ENCODE results near the gene PSMD5.

Gene PSMD5

GRCh38 chr9:120820095-120820494 lies 22.6 kb downstream of the PSMD5 start:
- TF ChIP-seq FOXP2 (optimal IDR thresholded peaks at IDR 0.05; ENCODE audit: borderline replicate concordance, extremely low read depth, extremely low read length, insufficient read depth) = no peak
- no peak for TF ChIP-seq POLR2AphosphoS5 (IDR thresholded peaks at IDR 0.05; ENCODE audit: low read depth, low read length)
- TF ChIP-seq SIN3A (IDR thresholded peaks at IDR 0.05; ENCODE audit: borderline replicate concordance, insufficient read depth, low read length) = no peak
- TF ChIP-seq REST (IDR thresholded peaks at IDR 0.05; ENCODE audit: insufficient read depth in 1 of 2, low read depth in 2 of 2, low read length in 2 of 2) = no peak
- TF ChIP-seq TAF1 (IDR thresholded peaks at IDR 0.05; ENCODE audit: borderline replicate concordance, insufficient read depth, low read length) = no peak

- TF ChIP-seq POLR2AphosphoS5 (IDR thresholded peaks at IDR 0.05; ENCODE audit: low read depth, low read length) (no peak), REST (IDR thresholded peaks at IDR 0.05; ENCODE audit: insufficient read depth in 1 of 2, low read depth in 2 of 2, low read length in 2 of 2) (no peak), FOXP2 (optimal IDR thresholded peaks at IDR 0.05; ENCODE audit: borderline replicate concordance, extremely low read depth, extremely low read length, insufficient read depth) (no peak), TAF1 (IDR thresholded peaks at IDR 0.05; ENCODE audit: borderline replicate concordance, insufficient read depth, low read length) (no peak), SIN3A (IDR thresholded peaks at IDR 0.05; ENCODE audit: borderline replicate concordance, insufficient read depth, low read length) (no peak)
Measured at GRCh38 chr9:120818595-120818994, 24.1 kb downstream of the PSMD5 start.

- TF ChIP-seq FOXP2 (optimal IDR thresholded peaks at IDR 0.05; ENCODE audit: borderline replicate concordance, extremely low read depth, extremely low read length, insufficient read depth) (no peak), POLR2AphosphoS5 (IDR thresholded peaks at IDR 0.05; ENCODE audit: low read depth, low read length) (no peak), REST (IDR thresholded peaks at IDR 0.05; ENCODE audit: insufficient read depth in 1 of 2, low read depth in 2 of 2, low read length in 2 of 2) (no peak)
Measured at GRCh38 chr9:120815075-120815474, 27.6 kb downstream of the PSMD5 start.

- TF ChIP-seq REST (IDR thresholded peaks at IDR 0.05; ENCODE audit: insufficient read depth in 1 of 2, low read depth in 2 of 2, low read length in 2 of 2) = no peak
- no peak for TF ChIP-seq SIN3A (IDR thresholded peaks at IDR 0.05; ENCODE audit: borderline replicate concordance, insufficient read depth, low read length)
- no peak for TF ChIP-seq FOXP2 (optimal IDR thresholded peaks at IDR 0.05; ENCODE audit: borderline replicate concordance, extremely low read depth, extremely low read length, insufficient read depth)
- TF ChIP-seq TAF1 (IDR thresholded peaks at IDR 0.05; ENCODE audit: borderline replicate concordance, insufficient read depth, low read length) = no peak
- TF ChIP-seq POLR2AphosphoS5 (IDR thresholded peaks at IDR 0.05; ENCODE audit: low read depth, low read length) = no peak
Measured at GRCh38 chr9:120808931-120809330, 33.8 kb downstream of the PSMD5 start.

All from PFSK-1 (cell line).